ENCODE data around the gene CCT7. TPM values are rescaled to one million over a fixed set of nuclear protein-coding genes. Genes with fewer than 3 reads are reported as not detected.

Gene CCT7
- total RNA-seq, 4 donors from 2014 or later, result 194 to 245 (median 212) TPM

DNA sequence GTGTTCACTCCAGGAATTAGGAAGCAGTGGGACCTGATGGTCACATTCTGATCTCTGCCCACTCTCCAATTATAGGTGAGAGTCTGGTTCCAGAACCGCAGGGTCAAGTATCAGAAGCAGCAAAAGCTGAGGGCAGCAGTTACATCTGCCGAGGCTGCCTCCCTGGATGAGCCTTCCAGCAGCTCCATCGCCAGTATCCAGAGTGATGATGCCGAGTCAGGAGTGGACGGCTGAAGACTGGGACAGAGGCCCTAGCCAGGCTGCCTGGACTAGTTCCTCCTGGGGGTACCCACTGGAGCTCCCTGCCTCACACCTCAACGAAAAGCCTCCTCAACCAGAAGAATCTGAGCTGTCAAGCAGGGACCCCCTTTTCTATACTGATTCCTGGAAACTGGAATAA is 23.4 kb upstream of the CCT7 start:
- no peak overlapping the region for H3K27ac ChIP-seq
- no peak for TF ChIP-seq POLR2A (IDR thresholded peaks at IDR 0.05)
- TF ChIP-seq EP300 (IDR thresholded peaks at IDR 0.05), result no peak
- TF ChIP-seq, protein P1, sequence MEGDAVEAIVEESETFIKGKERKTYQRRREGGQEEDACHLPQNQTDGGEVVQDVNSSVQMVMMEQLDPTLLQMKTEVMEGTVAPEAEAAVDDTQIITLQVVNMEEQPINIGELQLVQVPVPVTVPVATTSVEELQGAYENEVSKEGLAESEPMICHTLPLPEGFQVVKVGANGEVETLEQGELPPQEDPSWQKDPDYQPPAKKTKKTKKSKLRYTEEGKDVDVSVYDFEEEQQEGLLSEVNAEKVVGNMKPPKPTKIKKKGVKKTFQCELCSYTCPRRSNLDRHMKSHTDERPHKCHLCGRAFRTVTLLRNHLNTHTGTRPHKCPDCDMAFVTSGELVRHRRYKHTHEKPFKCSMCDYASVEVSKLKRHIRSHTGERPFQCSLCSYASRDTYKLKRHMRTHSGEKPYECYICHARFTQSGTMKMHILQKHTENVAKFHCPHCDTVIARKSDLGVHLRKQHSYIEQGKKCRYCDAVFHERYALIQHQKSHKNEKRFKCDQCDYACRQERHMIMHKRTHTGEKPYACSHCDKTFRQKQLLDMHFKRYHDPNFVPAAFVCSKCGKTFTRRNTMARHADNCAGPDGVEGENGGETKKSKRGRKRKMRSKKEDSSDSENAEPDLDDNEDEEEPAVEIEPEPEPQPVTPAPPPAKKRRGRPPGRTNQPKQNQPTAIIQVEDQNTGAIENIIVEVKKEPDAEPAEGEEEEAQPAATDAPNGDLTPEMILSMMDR (IDR thresholded peaks at IDR 0.05), result no peak
- no peaks in the 10 kb centered on the region for H3K36me3 ChIP-seq
- WGBS, 2 donors, result 92 to 96% methylated on average over 6 of the region's 6 CpGs
- H3K4me1 ChIP-seq, result peaks cover 0 to 35% (median 15%) of the 10 kb centered on the region in 4 donors
- no peak overlapping the region for H3K4me3 ChIP-seq
- no peak for DNase-seq (ENCODE audit: low spot score in 2 of 2)
- no peaks in the 10 kb centered on the region for H3K9me3 ChIP-seq
- peaks cover 0 to 5% of the 10 kb centered on the region in 2 donors for H3K27me3 ChIP-seq

DNA sequence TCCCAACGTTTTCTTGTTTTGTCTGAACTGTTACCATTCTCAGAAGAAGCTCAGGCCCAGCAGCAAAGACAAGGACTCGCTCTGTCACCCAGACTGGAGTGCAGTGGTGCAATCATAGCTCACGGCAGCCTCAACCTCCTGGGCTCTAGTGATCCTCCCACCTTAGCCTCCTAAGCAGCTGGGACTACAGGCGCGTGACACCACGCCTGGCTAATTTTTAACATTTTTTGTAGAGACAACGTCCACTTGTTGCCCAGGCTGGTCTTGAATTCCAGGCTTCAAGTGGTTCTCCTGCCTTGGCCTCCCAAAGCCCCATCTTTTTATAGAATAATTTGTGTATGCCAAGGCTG is 22.0 kb upstream of the CCT7 start:
- no peak for TF ChIP-seq POLR2A (IDR thresholded peaks at IDR 0.05)
- TF ChIP-seq, protein P1 (IDR thresholded peaks at IDR 0.05), result no peak
- Histone ChIP-seq H3K27ac (peak overlapping the region in 3 of 4 donors; percentile 29 to 86 (median 81)), H3K36me3 (no peaks in the 10 kb centered on the region), H3K4me3 (no peak overlapping the region), H3K9me3 (no peaks in the 10 kb centered on the region), H3K4me1 (peaks cover 0 to 37% (median 15%) of the 10 kb centered on the region in 4 donors), H3K27me3 (peaks cover 0 to 1% of the 10 kb centered on the region in 2 donors)
- 52 to 53% methylated on average over 7 of the region's 7 CpGs for WGBS, 2 donors
- DNase-seq (ENCODE audit: low spot score in 2 of 2), result no peak

DNA sequence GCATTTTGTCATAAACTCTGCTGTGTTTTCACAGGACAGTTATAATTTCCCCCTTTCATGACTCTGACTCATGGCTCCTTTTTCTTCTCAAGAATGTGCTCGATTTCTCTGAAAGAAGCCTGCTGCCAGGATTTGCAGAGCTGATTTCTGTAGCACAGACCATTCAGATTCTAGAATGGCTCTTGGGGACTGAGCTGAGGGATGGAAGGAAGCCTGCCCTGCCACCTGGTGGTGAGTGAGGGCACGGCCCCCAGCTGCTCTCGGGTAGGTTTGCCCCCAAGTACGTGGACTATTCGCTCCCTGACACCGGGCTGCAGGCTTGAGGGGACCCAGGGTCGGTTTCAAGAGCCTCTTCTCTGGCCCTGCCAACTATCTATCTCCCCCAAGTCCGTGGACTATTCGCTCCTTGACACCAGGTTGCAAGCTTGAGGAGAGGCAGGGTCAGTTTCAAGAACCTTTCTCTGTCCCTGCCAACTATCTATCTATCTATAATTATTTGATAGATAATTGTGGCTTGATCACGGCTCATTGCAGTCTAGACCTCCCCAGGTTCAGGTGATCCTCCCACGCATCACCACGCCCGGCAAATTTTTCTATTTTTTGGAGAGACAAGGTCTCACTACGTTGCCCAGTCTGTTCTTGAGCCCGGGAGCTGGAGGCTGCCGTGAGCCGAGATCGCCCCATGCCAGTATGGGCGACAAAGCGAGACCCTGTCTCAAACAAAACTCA is 21.5 kb upstream of the CCT7 start:
- DNase-seq (ENCODE audit: low spot score in 2 of 2), result peak; percentile 31 to 62
- 55 to 56% methylated on average over 20 of the region's 20 CpGs for WGBS, 2 donors
- no peak overlapping the region for H3K4me3 ChIP-seq

DNA sequence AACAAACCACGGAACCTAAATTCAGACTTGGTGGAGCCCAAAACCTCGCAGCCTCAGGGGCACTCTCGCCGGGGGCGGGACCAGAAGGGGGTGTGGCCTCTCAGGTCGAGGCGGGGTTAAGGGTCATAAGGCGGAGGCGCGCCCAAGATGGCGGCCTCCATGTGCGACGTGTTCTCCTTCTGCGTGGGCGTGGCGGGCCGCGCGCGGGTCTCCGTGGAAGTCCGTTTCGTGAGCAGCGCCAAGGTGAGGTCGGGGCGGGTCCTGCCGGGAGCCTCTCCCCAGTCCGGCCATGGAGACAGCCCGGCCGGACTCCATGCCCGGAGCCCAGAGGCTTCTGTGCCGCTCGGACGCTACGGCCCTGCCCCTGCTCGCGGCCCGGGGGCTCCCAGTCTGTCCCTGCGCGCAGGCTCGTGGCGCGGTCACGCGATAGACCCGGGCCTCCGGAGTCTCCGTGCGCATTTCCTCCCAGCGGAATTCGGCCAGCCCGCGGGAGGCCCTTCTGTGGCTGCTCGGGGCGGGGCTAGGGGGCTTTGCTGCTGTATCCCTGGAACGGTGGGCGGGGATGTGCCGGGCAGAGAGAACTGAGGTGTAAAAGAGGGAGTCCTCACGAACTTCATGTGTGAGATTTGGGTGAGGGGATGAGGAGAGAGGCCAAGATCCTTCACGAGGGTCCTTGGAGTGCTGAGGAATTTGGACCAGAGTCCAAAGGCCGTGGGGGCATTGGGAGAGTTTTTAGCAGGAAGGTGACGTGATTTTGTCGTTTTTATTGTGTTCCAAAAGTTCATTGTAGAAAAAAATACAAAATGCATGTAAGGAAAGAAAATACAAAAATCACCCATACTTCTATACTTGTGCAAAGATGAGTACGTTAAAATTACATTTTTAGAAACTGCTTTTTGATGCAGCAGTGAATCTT is 19.7 kb upstream of the CCT7 start, which contains the start of gene SMYD5:
SMYD5 (plus strand) TSS at position 126 of the 916 bp plus-strand sequence; CDS start at position 148, 22 bp downstream.
- Histone ChIP-seq H3K9me3 (no peaks in the 10 kb centered on the region), H3K27me3 (no peaks in the 10 kb centered on the region), H3K27ac (peak within 1 kb of the TSS; percentile 61 to 81 (median 72)), H3K36me3 (peaks cover 0 to 13% (median 0%) of the 10 kb centered on the region in 3 donors), H3K4me3 (peak within 1 kb of the TSS; percentile 71 to 94 (median 82)), H3K4me1 (peaks cover 0 to 37% (median 15%) of the 10 kb centered on the region in 4 donors)
- TF ChIP-seq POLR2A (IDR thresholded peaks at IDR 0.05) (no peak), EP300 (IDR thresholded peaks at IDR 0.05) (peak; percentile 15 to 79)
- DNase-seq (ENCODE audit: low spot score in 2 of 2), result peak; percentile 72 to 87
- 0 to 1% methylated on average over 35 to 56 of the region's 64 CpGs for WGBS, 2 donors

More for the DNA sequence above, 21.5 kb upstream of the CCT7 start:
- H3K27me3 ChIP-seq, result no peaks in the 10 kb centered on the region
- no peaks in the 10 kb centered on the region for H3K36me3 ChIP-seq
- peaks cover 0 to 37% (median 15%) of the 10 kb centered on the region in 4 donors for H3K4me1 ChIP-seq
- TF ChIP-seq POLR2A (IDR thresholded peaks at IDR 0.05) (no peak), EP300 (IDR thresholded peaks at IDR 0.05) (peak in 1 of 2 donors; percentile 41)
- TF ChIP-seq, protein P1 (IDR thresholded peaks at IDR 0.05), result peak; percentile 85 to 94 (median 88)
- no peaks in the 10 kb centered on the region for H3K9me3 ChIP-seq
- H3K27ac ChIP-seq, result peak overlapping the region in 3 of 4 donors; percentile 29 to 86 (median 81)

DNA sequence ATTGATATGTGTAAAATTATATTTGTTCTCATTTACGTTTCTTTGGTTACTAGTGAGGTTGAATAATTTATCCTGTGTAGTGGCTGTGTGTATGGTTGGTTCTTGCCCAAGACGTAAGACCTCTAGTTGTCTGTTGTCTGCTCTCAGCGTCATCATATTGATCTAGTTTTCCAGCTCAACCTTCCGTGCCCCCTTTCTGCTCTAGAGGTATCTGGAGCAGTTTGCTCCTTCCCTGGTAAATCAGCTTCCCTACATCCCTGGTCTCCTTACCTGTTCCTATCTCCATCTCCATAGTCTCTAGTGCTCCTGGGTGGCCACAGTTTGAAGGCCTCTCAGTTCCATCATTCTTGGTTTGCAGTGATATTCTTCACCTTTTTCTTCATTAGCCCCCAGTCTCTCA is 18.9 kb upstream of the CCT7 start:
- no peak for DNase-seq (ENCODE audit: low spot score in 2 of 2)
- H3K4me3 ChIP-seq, result peak overlapping the region in 1 of 4 donors; percentile 81
- TF ChIP-seq EP300 (IDR thresholded peaks at IDR 0.05), result no peak
- TF ChIP-seq, protein P1 (IDR thresholded peaks at IDR 0.05), result no peak
- TF ChIP-seq POLR2A (IDR thresholded peaks at IDR 0.05), result no peak
- H3K4me1 ChIP-seq, result peaks cover 0 to 37% (median 15%) of the 10 kb centered on the region in 4 donors
- peaks cover 0 to 22% (median 0%) of the 10 kb centered on the region in 3 donors for H3K36me3 ChIP-seq
- no peaks in the 10 kb centered on the region for H3K9me3 ChIP-seq
- H3K27me3 ChIP-seq, result no peaks in the 10 kb centered on the region
- 57 to 63% methylated on average over 4 of the region's 4 CpGs for WGBS, 2 donors
- H3K27ac ChIP-seq, result no peak overlapping the region
